HG02885 (cell line): Measurements from ENCODE around the gene IGF2.
"Not testable (repeated sequence)": the region's sequence is repeated elsewhere in the genome, so short reads cannot be mapped to it uniquely, and the experiment has no call there.

ENCODE experiments used
- ATAC-seq: cut with Tn5 transposase; IDR thresholded peaks from one replicate; pipeline ENCODE4 v1.9.1; 2021; ENCODE audit warnings: mild to moderate bottlenecking; ENCODE audit not compliant: unreplicated experiment, poor library complexity

Gene IGF2, protein sequence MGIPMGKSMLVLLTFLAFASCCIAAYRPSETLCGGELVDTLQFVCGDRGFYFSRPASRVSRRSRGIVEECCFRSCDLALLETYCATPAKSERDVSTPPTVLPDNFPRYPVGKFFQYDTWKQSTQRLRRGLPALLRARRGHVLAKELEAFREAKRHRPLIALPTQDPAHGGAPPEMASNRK

DNA sequence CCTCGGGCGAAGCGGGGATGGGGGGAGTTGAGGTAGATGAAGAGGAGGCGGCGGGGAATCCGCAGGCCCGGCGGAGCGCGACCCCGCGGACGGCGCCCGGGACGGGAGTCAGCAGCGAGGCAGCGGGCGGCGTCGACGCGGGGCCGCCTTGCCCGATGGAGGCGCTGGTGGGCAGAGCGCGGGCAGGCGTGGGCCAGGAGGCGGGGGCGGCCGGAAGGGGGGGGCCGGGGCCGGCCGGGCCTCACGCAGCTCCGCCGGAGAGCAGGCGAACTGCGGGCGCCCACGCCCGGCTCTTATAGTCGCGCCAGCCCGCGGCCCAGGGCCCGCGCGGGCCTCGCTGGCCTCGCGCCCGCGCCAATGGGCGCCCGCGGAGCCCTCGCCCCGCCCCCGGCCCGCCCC lies at the start of gene IGF2:
Gene IGF2 (minus strand): TSS at position 267 of the 399 bp plus-strand sequence. CDS start 3,866 bp downstream, outside the sequence.
- no peak for ATAC-seq

DNA sequence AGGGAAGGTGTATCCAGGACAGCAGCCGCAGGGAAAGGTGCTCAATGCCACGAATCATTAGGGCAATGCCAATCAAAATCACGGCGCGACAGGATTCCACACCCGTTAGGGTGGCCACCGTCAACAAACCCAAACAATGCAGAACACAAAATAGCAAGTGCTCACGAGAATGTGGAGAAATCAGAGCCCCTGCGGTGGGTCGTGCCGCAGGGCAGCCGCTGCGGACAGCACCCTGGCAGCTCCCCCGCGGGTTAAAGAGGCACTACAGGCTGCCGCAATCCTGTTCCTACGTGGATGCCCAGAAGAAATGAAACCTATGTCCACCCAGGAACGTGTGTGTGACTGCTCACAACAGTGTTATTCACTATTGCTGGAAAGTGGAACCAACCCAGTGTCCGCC lies 49.6 kb upstream of the IGF2 start:
- ATAC-seq = no peak

DNA sequence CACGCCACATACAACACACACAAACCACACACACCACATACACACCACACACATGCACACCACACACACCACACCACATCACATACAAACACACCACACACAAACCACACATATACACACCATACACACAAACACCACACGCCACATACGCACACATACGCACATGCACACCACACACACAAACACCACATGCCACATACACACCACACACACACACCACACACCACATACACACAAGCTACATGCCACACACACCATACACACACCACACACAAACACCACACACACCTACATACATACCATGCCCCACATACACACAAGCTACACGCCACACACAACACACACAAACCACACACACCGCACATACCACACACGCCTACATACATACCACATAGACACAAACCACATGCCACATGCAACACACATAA lies 48.1 kb upstream of the IGF2 start:
- ATAC-seq = no peak

DNA sequence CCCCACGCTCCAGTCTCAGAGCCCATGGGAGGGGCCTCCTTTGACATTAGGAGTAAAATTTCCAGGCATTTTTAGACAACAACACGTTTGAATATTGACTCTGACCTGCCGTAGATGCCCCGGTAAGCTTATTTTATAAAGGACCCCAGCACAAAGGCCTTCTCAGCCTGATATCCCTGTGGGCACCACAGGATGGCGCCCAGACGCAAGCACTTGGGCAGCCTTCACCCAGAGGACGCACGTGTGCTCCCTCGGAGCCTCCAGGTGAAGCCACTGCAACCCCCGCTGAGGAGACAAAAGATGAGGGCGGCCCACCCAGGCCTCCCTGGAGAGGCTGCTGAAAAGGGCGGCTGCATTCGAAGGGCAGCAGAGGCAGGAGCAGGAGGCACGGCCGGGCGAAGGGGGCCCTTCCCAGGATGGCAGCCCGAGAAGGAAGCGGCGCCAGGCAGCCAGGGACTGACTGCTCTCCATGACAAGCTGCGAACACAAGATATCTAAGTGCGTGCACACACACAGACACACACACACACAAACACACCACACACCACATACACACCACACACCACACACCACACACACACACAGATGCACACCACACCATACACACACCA lies 47.6 kb upstream of the IGF2 start:
- ATAC-seq = no peak

DNA sequence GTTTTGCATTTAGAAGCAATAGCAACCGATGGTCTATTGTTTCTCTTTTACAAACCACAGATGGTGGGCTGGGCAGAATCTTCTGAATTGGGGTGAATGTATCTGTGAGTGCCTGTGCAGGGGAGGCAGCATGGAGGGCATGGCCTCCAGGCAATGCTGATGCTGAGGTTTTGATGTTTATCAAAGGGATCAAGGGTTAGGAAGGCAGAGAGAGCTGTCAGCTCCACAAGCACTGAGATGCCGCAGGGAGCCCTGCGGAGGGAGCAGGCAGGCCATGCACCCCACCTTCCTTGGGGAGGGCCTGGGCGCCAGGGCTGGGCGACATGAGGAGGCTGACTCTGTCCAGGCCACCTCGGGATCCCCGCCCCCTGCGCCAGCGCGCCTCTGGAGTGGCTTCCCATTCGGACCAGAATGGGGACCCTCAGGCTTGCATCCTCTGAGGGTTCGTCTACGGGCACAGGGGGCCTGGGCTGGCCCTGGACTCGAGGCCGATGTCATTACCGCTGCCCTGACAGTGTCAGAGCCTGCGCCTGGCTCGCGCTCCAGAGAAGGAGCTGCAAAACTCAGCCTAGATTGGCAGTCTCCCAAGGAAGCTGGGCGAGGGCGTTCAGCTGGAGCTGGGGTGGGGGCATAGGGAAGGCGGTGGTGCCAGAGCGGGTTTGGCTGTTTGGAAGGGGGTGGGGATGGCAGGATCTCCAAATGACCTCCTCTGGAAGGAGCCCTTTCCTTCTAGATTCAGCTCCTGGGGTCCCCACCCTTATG lies 46.3 kb upstream of the IGF2 start:
- no peak for ATAC-seq

DNA sequence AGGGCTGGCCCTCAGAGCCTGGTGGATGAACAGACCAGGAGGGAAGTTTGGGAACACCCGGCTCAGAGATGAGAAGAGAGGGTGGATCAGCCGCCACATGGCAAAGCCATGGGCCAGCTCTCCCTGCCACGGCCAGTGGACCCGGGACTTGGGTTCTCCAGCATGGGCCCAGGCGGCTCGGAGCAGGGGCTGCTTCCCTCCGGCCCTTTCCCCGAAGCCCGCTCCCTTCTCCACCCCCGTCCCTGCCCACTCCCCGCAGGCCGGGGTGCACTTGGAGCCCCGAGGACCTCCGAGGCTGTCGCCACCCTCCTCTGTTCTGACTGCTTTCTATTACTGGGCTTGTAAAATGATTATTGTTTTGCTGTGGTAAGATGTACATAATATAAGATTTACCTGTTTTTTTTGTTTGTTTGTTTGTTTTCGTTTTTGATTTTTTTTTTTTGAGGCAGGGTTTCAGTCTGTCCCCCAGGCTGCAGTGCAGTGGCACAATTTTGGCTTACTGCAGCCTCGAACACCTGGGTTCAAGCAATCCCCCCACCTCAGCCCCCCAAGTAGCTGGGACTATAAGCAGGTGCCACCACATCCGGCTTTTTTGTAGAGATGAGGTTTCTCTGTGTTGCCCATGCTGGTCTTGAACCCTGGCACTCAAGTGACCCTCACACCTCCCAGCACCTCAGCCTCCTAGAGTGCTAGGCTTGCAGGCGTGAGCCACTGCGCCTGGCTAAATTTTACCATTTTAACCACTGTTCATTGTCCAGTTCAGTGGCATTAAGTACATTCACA lies 43.7 kb upstream of the IGF2 start:
- no peak for ATAC-seq

DNA sequence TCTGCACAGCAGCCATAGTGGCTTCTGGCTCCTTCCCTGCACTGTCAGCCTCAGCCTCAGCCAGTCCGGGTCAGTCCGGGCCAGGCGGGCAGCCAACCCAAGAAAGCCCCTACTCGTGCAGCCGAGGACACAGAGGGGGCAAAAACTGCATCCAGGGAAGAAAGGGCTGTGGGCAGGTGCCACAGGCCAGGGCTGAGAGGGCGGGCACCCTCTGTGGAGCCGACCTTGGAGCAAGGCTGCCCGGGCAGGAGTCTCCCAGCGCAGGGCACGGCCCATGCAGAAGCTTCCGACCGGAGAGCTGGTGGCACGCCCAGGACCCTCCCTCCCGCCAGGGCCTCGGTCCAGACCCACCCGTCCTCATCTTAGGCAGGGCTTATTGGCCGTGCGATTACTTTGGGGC lies 42.9 kb upstream of the IGF2 start:
- no peak for ATAC-seq

DNA sequence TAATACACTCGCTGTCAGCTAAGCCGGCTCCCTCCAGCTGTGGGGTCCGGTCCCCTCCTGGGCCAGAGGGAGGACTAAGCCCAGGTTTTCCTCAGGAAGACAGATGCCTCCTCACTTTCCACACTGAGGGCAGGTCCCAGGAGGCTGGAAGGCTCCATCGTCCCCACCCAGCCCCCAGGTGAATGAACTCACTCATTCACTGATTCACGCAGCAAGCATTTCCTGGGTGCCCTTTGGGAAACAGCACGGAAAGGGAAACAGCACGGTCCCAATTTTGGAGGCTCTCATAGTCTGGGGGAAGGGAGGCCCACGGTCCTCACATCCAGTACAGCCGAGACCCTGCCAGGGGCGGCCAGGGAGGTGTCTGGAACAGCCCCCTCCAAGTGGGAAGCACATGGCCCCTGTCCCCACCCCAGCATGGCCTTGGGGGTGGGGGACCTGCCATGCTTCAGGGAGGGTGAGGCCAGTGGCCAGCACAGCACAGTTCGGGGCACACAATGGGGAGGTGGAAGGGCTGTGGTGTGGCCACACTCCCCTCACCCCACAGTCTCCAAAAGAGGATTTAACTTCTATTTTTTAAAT lies 41.7 kb upstream of the IGF2 start:
- no peak for ATAC-seq

DNA sequence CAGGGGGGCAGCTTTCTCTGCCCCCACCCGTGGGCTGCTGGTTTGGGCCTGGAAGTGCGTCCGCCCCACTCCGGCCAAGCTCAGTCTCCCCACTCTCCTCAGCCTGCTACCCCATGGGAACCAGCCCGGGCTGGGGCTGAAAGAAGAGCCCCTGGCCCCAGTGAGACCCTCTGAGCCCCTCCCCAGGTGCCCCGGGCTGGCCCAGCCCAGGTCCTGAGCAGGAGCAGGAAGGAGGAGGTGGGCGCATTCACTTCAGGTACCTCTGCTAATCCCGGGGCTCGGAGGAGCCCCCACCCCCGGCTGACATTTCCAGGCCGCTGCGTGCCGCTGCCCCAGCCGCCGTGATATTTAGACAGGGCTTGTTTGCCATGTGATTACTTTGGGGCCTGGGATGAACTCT lies 41.2 kb upstream of the IGF2 start:
- no peak for ATAC-seq

DNA sequence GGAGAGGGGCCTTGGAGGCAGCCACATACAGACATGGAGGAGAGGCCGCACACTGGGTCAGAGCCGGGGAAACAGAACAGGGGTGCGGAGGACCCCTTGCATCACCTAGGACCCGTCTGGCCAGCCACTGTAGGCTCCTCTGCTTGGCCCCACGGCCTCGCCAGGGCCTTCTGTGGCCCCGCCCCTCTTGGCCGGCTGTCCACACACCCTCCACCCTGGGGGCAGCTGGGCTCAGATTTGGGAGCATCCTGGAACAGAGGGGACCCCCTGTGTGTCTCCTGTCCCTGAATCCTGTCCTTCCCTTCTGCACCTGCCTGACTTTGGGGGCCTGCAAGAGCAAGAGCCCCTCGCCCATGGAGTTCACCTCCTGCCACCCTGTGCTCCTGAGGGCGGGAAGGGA lies 40.3 kb upstream of the IGF2 start:
- no peak for ATAC-seq

DNA sequence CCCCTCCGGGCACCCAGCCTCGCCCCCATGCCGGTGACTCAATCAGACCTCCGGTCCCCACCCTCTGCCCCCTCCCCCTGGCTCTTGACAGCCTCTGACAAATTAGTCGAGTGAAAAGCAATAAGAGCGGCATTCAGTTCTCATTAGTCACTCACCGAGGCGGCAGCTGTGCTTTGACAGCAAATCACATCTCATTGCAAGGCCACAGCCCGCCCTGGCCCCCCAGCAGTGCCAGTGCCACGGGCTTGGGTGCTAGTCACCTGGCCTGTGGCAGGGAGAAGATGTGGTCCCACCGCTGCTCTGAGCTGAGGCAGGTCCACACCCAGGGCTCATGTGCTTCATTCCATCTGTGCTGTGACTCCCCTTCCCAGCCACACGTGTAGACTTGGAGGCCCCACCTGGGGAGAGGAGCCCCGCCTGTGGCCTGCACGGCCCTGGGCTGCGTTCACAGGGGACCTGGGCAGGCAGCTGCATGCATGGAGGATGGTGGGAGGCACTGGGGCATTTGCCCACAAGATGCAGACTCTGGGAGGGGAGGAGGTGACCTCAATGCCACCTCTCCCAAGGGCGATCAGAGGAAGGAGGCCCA lies 39.8 kb upstream of the IGF2 start:
- no peak for ATAC-seq

DNA sequence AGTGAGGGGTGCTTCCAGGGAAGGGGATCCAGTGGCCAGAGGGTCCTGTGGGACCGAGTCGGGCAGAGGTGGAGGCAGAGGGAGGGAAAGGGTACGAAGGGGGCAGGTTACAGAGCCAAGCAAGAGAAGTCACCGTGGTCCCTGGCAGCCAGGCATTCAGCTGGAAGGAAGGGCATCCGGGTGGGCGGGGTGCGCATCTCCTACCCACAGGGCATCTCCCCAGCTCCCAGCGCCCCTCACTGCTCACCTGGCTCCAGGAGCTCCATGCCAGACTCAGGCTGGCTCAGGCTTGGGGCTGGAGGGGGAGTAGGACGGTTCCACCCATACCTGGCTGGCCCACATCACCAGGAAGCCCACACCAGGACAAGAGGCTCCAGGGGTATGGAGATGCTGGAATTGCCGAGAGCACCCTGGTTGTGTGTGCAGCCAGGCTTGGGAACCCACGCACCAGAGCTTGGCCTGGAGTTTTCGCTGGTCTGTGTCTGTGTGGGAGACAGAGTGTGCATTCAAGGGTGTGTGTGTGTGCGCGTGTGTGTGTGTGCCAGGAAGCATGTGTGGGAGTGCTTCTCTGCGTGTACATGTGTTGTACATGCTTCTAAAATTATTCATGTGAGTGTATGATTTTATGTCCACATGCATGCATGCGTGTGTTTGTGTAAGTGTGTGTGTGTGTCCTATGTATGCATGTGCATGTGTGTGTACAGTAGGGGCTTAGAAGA lies 39.0 kb upstream of the IGF2 start:
- ATAC-seq = not testable (repeated sequence)

DNA sequence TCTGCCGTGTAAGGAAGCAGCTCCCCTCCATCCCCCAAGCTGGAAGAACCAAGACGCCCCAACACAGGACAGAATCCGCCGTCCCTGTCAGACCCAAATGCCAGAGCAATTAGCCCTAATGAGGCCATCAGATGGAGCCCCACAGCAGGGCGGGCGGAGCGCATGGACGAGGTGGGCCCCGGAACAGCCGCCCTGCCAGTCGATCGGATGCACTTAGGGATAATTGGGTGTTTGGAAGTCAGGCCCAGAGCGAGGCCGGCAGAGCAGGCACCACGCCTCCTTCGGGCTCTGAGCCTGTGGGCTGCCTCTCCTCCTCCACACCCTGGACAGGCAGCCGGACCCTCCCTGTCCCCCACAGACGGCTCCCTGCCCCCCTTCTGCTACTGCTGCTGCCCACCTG lies 37.9 kb upstream of the IGF2 start:
- ATAC-seq = no peak

DNA sequence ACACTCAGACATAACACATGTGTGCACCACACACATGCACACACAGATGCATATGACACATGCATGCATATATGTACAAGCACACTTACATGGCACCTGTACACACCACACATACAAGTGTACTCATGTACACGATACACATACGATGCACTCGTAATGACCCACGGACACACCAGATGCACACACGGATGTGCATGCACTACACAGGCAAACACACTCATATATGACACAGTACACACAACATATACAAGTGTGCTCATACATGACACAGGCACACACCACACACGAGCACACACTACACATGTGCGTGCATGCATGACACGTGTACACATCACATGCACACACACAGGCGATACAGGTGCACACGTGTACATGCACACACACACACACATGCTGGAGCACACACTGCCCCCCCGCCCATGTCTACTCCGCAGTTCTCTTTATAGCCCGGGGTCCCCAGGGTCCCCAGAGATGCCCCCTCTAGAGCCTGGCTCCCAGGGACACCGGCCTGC lies 37.3 kb upstream of the IGF2 start:
- no peak for ATAC-seq

DNA sequence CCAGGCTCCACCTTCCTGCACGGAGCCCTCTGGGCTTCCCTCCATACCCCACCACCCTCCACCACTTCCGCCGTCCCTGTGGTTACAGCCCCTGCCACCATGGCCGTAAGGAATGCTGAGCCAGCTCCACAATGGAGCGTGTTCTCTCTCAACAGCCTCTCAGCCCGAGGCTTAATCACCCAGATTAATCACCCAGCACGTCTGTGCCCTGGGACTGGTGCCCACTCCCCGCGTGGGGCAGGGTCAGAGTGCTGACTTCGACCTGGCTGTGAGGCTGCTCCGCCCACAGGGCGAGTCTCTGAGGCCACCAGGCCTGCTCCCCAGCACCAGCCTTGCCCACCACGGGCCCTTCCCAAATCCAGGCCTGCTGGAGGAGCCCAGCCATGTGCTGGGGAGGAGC lies 36.5 kb upstream of the IGF2 start:
- ATAC-seq = no peak

DNA sequence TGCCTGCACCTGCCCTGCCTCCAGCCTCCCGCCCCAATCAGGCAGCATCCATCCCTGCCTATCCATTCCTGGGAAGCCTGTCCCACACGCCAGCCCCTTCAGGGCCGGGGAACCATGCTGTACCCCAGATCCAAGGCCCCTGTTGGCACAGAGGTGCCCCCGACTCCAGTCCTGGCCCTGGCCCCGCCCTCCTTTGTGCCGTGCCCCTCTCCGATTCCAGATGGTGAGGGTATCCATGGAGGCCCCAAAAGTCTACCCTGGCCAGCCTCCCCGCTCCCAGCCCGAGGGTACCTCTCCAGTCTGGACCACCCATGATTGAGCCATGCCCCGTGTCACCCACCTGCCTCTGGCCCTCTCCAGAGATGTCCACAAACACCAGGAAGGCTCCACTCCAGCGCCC lies 35.2 kb upstream of the IGF2 start:
- ATAC-seq = no peak

DNA sequence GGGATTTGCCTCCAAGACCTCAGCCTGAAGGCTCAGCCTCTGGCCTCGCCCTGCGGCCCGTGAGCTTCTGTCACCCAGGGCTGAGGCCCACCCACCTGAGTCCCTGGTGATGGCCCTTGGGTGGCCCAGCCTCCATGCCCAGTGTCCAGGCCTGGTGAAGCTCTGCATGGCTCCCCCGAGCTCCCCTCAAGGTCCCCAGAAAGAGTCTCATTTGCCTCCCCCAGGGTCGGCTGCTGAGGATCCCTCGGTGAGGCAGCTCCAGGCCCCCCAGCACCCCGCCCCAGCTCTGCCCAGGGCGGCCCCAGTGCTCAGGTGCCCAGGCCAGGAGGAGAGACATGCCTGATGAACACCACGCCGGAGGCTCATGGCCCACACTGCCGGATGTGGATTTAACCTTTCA lies 34.6 kb upstream of the IGF2 start:
- ATAC-seq = no peak

DNA sequence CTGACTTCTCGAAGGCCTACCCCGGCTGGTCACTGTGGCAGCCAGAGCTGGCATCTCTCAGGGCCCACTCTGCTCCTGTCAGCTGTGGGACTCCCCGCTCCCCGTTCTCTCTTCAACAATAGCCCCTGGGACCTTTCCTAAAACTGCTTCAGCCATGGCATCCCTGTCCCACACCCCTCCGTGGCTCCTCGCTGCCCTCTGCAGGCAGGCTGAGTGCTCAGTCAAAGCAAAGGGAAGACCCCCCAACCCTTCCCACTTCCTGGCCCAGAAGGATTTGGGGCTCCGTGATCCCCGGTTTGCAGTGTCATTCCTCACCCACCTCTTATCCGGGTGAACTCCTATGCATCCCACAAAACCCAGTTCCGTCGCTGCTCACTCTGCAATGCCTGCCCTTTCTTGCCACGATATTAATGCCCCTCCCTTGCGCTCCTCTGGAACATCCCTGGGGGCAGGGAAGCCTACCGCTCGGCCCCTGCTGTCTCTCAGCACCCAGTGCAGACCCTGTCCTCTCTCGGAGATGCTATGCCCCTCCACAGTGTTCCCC lies 34.0 kb upstream of the IGF2 start:
- no peak for ATAC-seq

DNA sequence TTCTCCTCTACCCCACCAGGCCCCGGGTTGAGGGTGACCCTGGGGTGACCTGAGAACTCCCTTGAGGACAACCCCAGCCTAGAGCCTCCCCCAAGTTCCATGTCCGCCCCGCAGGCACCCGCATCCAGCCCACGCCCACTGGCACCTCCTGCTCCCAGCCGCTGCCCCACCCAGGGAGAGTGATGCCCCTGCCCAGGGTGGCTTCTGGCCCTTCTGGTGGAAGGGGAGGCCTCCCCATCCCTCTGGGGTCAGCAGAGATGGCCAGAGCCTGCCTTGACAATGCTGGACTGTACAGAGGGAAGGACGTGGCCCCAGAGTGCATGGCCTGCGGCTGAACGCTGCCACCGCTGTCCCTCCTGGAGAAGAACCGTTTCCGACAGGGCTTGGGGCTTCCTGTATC lies 33.5 kb upstream of the IGF2 start:
- no peak for ATAC-seq
